ENCODE results near the gene DOCK4.

DOCK4 gene

GRCh38 chr7:111729483-111729882 lies 476.7 kb downstream of the DOCK4 start:
- Histone ChIP-seq H3K27me3 (no peaks in the 10 kb centered on the region), H3K9me3 (no peaks in the 10 kb centered on the region), H3K4me3 (ENCODE audit: low read depth, low read length) (no peak overlapping the region), H3K4me1 (peaks cover 15% of the 10 kb centered on the region), H3K36me3 (no peaks in the 10 kb centered on the region)
- TF ChIP-seq, protein P1, sequence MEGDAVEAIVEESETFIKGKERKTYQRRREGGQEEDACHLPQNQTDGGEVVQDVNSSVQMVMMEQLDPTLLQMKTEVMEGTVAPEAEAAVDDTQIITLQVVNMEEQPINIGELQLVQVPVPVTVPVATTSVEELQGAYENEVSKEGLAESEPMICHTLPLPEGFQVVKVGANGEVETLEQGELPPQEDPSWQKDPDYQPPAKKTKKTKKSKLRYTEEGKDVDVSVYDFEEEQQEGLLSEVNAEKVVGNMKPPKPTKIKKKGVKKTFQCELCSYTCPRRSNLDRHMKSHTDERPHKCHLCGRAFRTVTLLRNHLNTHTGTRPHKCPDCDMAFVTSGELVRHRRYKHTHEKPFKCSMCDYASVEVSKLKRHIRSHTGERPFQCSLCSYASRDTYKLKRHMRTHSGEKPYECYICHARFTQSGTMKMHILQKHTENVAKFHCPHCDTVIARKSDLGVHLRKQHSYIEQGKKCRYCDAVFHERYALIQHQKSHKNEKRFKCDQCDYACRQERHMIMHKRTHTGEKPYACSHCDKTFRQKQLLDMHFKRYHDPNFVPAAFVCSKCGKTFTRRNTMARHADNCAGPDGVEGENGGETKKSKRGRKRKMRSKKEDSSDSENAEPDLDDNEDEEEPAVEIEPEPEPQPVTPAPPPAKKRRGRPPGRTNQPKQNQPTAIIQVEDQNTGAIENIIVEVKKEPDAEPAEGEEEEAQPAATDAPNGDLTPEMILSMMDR (IDR thresholded peaks at IDR 0.05; ENCODE audit: low read depth, low read length) = 0 out of 2 replicates have a peak, but pooled peaks have one; percentile 18
- peak; percentile 37 for DNase-seq

- H3K36me3 ChIP-seq = no peaks in the 10 kb centered on the region
- H3K27me3 ChIP-seq = no peaks in the 10 kb centered on the region
- no peaks in the 10 kb centered on the region for H3K9me3 ChIP-seq
- no peak for DNase-seq
- no peak overlapping the region for H3K4me3 ChIP-seq (ENCODE audit: low read depth, low read length)
- peaks cover 14% of the 10 kb centered on the region for H3K4me1 ChIP-seq
- TF ChIP-seq, protein P1 (IDR thresholded peaks at IDR 0.05; ENCODE audit: low read depth, low read length) = no peak
These were observed 477.6 kb downstream of the DOCK4 start for GRCh38 chr7:111728635-111728995.

DNA sequence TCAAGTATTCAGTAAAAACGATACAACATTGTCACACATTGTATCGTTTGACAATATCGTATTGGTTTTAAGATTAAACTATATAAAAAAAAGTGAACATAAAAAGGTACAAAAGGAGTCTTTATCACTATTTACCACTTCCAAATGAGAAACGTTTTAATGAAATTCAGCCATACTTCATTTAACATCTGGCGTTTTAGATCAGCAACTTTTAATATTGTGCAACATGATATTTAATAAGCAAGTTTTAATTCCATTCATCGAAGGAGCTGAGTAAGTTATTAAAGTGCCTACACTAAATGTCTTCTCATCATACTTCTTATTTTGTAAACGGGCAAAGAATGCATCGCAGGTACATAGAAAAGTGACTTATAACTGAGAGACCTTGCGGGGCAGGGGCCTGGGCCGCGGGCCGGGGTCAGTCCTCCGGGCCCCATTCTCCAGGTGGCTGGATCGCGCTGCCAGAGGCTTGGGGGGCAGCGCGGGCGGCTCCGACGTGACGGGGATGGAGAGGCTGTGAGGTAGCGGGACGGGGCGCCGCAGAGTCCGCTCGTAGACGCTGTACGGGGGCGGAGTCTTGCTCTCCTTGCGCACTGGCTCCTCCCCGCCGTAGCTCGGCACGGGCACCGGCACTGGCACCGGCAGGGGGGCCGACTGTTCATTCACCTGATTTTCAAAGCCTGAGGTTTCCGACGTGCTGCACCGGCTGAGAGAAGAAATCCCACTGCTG lies 478.1 kb downstream of the DOCK4 start:
- TF ChIP-seq, protein P1 (IDR thresholded peaks at IDR 0.05; ENCODE audit: low read depth, low read length) = no peak
- Histone ChIP-seq H3K27me3 (no peaks in the 10 kb centered on the region), H3K4me3 (ENCODE audit: low read depth, low read length) (no peak overlapping the region), H3K9me3 (no peaks in the 10 kb centered on the region), H3K4me1 (peaks cover 14% of the 10 kb centered on the region), H3K36me3 (no peaks in the 10 kb centered on the region)
- DNase-seq = no peak

DNA sequence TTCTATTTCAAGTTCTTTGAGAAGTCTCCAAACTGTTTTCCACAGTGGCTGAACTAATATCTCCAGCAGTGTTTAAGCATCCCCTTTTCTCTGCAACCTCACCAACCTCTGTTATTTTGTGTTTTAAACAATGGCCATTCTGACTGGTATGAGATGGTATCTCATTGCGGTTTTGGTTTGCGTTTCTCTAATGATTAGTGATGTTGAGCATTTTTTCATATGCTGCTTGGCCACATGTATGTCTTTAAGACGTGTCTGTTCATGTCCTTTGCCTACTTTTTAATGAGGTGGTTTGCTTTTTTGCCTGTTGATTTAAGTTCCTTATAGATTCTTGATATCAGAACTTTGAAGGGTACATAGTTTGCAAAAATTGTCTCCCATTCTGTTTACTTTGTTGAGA lies 487.3 kb downstream of the DOCK4 start:
- no peak overlapping the region for H3K4me3 ChIP-seq (ENCODE audit: low read depth, low read length)
- TF ChIP-seq, protein P1 (IDR thresholded peaks at IDR 0.05; ENCODE audit: low read depth, low read length) = no peak
- no peaks in the 10 kb centered on the region for H3K27me3 ChIP-seq
- no peak for DNase-seq
- no peaks in the 10 kb centered on the region for H3K36me3 ChIP-seq
- H3K9me3 ChIP-seq = no peaks in the 10 kb centered on the region
- H3K4me1 ChIP-seq = no peaks in the 10 kb centered on the region

DNA sequence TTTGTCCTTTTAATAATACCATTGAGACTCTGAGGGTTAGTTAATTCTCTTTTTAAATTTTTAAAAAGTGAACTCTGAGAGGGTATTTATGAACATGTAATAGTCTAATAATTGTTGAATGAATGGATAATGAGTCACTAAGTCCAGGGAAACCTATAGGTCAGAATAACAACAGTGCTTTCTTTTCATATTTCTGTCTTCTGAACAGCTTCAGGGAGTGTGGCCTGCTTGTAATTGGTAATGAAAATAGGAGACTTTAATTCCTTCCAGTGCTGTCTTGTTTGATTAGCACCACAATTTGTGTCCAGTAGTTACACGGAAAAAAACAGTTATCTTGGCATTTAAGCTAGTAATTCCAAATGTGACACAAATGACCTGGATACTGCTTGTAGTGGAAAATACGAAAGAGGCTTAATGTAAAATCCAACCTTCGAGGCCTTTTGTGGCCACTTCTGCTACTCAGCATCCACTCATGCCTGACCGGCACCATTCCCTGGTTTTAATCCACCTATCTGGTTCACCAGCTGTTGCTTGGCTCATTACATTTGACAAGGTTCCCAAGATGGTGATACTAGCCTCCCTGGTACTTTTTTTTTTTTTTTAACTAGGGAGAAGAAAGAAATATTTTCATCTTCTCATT lies 494.7 kb downstream of the DOCK4 start:
- H3K9me3 ChIP-seq = no peaks in the 10 kb centered on the region
- H3K4me3 ChIP-seq (ENCODE audit: low read depth, low read length) = no peak overlapping the region
- no peaks in the 10 kb centered on the region for H3K4me1 ChIP-seq
- TF ChIP-seq, protein P1 (IDR thresholded peaks at IDR 0.05; ENCODE audit: low read depth, low read length) = no peak
- H3K27me3 ChIP-seq = no peaks in the 10 kb centered on the region
- no peaks in the 10 kb centered on the region for H3K36me3 ChIP-seq
- DNase-seq = no peak

DNA sequence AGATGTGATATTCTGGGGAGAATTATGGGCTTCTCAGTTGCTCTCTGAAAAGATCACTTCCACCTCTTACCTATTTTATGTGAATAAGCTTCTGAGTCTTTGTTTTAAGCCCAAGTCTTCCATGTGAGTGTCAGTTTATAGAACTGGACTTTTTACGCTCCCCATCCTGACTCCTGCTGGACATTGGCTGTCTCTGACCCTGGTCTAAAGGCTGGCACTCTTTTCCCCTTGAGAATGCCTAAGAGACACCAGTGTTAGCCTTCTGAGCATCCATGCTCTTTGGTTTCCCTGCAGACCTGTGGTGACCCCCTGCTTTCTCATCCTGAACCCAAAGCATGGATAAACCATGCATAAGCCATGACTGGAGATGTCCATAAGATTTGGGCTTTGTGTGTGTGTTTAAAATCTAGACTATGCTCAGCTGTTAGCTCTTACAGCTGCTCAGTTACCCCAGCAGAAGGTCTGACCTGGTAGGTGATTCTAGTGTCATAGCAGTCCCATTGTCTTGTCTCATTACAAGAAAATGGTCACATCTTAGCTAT lies 495.3 kb downstream of the DOCK4 start:
- Histone ChIP-seq H3K36me3 (no peaks in the 10 kb centered on the region), H3K4me3 (ENCODE audit: low read depth, low read length) (no peak overlapping the region), H3K4me1 (no peaks in the 10 kb centered on the region), H3K9me3 (no peaks in the 10 kb centered on the region), H3K27me3 (no peaks in the 10 kb centered on the region)
- TF ChIP-seq, protein P1 (IDR thresholded peaks at IDR 0.05; ENCODE audit: low read depth, low read length) = 0 out of 2 replicates have a peak, but pooled peaks have one; percentile 12
- DNase-seq = no peak

Data from BE2C (cell line).